NT2/D1 (cell line): Measurements from ENCODE around the gene ZNF581.

Source experiments
- DNase-seq: peaks from one replicate; pipeline ENCODE4 v3.0.0-alpha.2; 2011; ENCODE audit warnings: low read depth, low spot score
- H3K27me3 ChIP-seq: 2 replicates; pipeline ENCODE4 v1.6.0; 2011; ENCODE audit warnings: mild to moderate bottlenecking; ENCODE audit not compliant: insufficient read length, insufficient read depth
- H3K36me3 ChIP-seq: 2 replicates; pipeline ENCODE4 v1.6.1; 2011; ENCODE audit warnings: mild to moderate bottlenecking, low read length, mixed read lengths; ENCODE audit not compliant: insufficient read depth, insufficient read length
- H3K4me1 ChIP-seq: 2 replicates; pipeline ENCODE4 v1.5.1; 2011; ENCODE audit not compliant: insufficient read depth, insufficient read length
- H3K4me3 ChIP-seq: 2 replicates; pipeline ENCODE4 v1.5.1; 2011; ENCODE audit warnings: low read depth; ENCODE audit not compliant: insufficient read length
- H3K9ac ChIP-seq: 2 replicates; pipeline ENCODE4 v1.6.0; 2011; ENCODE audit warnings: low read depth; ENCODE audit not compliant: insufficient read length
- H3K9me3 ChIP-seq: 2 replicates; pipeline ENCODE4 v1.5.1; 2011; ENCODE audit warnings: mild to moderate bottlenecking, low read length; ENCODE audit not compliant: insufficient read depth
- SUZ12 ChIP-seq: IDR thresholded peaks from 2 replicates; pipeline ENCODE4 v1.6.1; 2011; ENCODE audit not compliant: insufficient read length, insufficient read depth; ENCODE audit errors: extremely low read depth
- YY1 ChIP-seq: IDR thresholded peaks from 2 replicates; pipeline ENCODE4 v1.6.1; 2011; ENCODE audit not compliant: insufficient read length, insufficient read depth
- ZNF274 ChIP-seq: IDR thresholded peaks from 2 replicates; pipeline ENCODE4 v1.6.1; 2011; ENCODE audit warnings: mild to moderate bottlenecking, low read depth, low read length

Gene ZNF581

GRCh38 chr19:55647732-55648584 is 4.5 kb downstream of the ZNF581 start, which contains the start of gene CCDC106:
Gene CCDC106 (plus strand): TSS chr19:55648212. CDS start chr19:55649047, 835 bp downstream.
- H3K36me3 ChIP-seq: peaks cover 32% of the 10 kb centered on the region

GRCh38 chr19:55648585-55649267 is 5.3 kb downstream of the ZNF581 start:
- H3K36me3 ChIP-seq: peaks cover 32% of the 10 kb centered on the region
- TF ChIP-seq SUZ12 (no peak), YY1 (no peak), ZNF274 (no peak)
- H3K9me3 ChIP-seq: no peaks in the 10 kb centered on the region
- peaks cover 6% of the 10 kb centered on the region for H3K4me1 ChIP-seq
- no peak for DNase-seq
- H3K4me3 ChIP-seq: peak overlapping the region; percentile 71
- peak overlapping the region; percentile 95 for H3K9ac ChIP-seq
- H3K27me3 ChIP-seq: no peaks in the 10 kb centered on the region

More at GRCh38 chr19:55647732-55648584, 4.5 kb downstream of the ZNF581 start, which contains the start of gene CCDC106:
- peak within 1 kb of the TSS; percentile 71 for H3K4me3 ChIP-seq
- H3K27me3 ChIP-seq: no peaks in the 10 kb centered on the region
- H3K9ac ChIP-seq: peak within 1 kb of the TSS; percentile 95
- DNase-seq: peak; percentile 39
- TF ChIP-seq ZNF274 (no peak), YY1 (no peak), SUZ12 (no peak)
- no peaks in the 10 kb centered on the region for H3K9me3 ChIP-seq
- H3K4me1 ChIP-seq: peaks cover 8% of the 10 kb centered on the region

GRCh38 chr19:55649268-55650125 is 6.0 kb downstream of the ZNF581 start:
- peaks cover 6% of the 10 kb centered on the region for H3K4me1 ChIP-seq
- H3K9ac ChIP-seq: peak overlapping the region; percentile 42
- TF ChIP-seq ZNF274 (no peak), YY1 (no peak), SUZ12 (no peak)
- H3K36me3 ChIP-seq: peaks cover 28% of the 10 kb centered on the region
- DNase-seq: no peak
- no peaks in the 10 kb centered on the region for H3K27me3 ChIP-seq
- H3K4me3 ChIP-seq: no peak overlapping the region
- H3K9me3 ChIP-seq: no peaks in the 10 kb centered on the region

GRCh38 chr19:55650126-55650557 is 6.7 kb downstream of the ZNF581 start:
- no peak for TF ChIP-seq YY1
- TF ChIP-seq SUZ12: no peak
- no peak for TF ChIP-seq ZNF274
- Histone ChIP-seq H3K9me3 (no peaks in the 10 kb centered on the region), H3K36me3 (peaks cover 22% of the 10 kb centered on the region), H3K9ac (no peak overlapping the region), H3K4me3 (no peak overlapping the region), H3K4me1 (no peaks in the 10 kb centered on the region), H3K27me3 (no peaks in the 10 kb centered on the region)
- no peak for DNase-seq

- Histone ChIP-seq H3K36me3 (peaks cover 19% of the 10 kb centered on the region), H3K4me3 (no peak overlapping the region), H3K27me3 (no peaks in the 10 kb centered on the region), H3K4me1 (no peaks in the 10 kb centered on the region), H3K9ac (no peak overlapping the region), H3K9me3 (no peaks in the 10 kb centered on the region)
- TF ChIP-seq YY1 (no peak), SUZ12 (no peak), ZNF274 (no peak)
- no peak for DNase-seq
These were observed 7.3 kb downstream of the ZNF581 start for GRCh38 chr19:55650602-55651230.

GRCh38 chr19:55651236-55651635 is 7.8 kb downstream of the ZNF581 start:
- H3K9me3 ChIP-seq: no peaks in the 10 kb centered on the region
- TF ChIP-seq SUZ12 (no peak), ZNF274 (no peak), YY1 (no peak)
- no peak overlapping the region for H3K4me3 ChIP-seq
- no peaks in the 10 kb centered on the region for H3K4me1 ChIP-seq
- H3K36me3 ChIP-seq: peaks cover 23% of the 10 kb centered on the region
- H3K9ac ChIP-seq: no peak overlapping the region
- no peaks in the 10 kb centered on the region for H3K27me3 ChIP-seq
- DNase-seq: no peak
